Panc1 (cell line): ENCODE data around the gene EXOC6B.

ENCODE experiments used
- CTCF ChIP-seq: fragments of 450-650 bp; IDR thresholded peaks from 2 replicates; pipeline ENCODE4 v1.5.1; 2017; ENCODE audit warnings: mild to moderate bottlenecking
- POLR2AphosphoS5 ChIP-seq: IDR thresholded peaks from 2 replicates; pipeline ENCODE4 v1.6.1; 2012; ENCODE audit warnings: mild to moderate bottlenecking, low read depth, low read length, moderate library complexity
- REST ChIP-seq, 2 experiments: IDR thresholded peaks; 2 replicates each; pipeline ENCODE4 v1.6.1; 2011 to 2012; ENCODE audit warnings: low read depth in 2 of 2, control low read depth in 1 of 2, low read length in 1 of 2, mild to moderate bottlenecking in 1 of 2, moderate library complexity in 1 of 2; ENCODE audit not compliant: insufficient read depth in 1 of 2
- SIN3A ChIP-seq: IDR thresholded peaks from 2 replicates; pipeline ENCODE4 v1.6.1; 2012; ENCODE audit warnings: low read depth, mild to moderate bottlenecking, low read length, moderate library complexity, borderline replicate concordance; ENCODE audit not compliant: insufficient read depth
- TCF7L2 ChIP-seq: IDR thresholded peaks from 2 replicates; pipeline ENCODE4 v1.6.1; 2011; ENCODE audit warnings: mild to moderate bottlenecking, low read depth, low read length, inconsistent platforms

GRCh38 chr2:72754628-72755320, 71.1 kb downstream of the EXOC6B start:
- TF ChIP-seq CTCF (no peak), REST (IDR thresholded peaks at IDR 0.05; ENCODE audit: insufficient read depth in 1 of 2, low read depth in 2 of 2, low read length in 1 of 2) (no peak), POLR2AphosphoS5 (no peak), SIN3A (no peak), TCF7L2 (no peak)
